Upper lobe of left lung (tissue), 4 donors: ENCODE results near the gene NALCN.

Source experiments
- CTCF ChIP-seq, 6 experiments: fragments of 450-650 bp in 4 of 6; fragments of 200-600 bp in 2 of 6; sonication (generic) in 2 of 6; IDR thresholded peaks; one replicate each; pipeline ENCODE4 v1.5.1; 2016 to 2019; ENCODE audit warnings: antibody characterized with exemption in 6 of 6
- EP300 ChIP-seq, 4 donors: sonication (generic); formaldehyde crosslinking; IDR thresholded peaks; one replicate each; pipeline ENCODE4 v1.5.1; 2017; ENCODE audit warnings: antibody characterized with exemption in 4 of 4, control low read depth in 2 of 4
- POLR2A ChIP-seq, 4 donors: fragments of 450-650 bp; IDR thresholded peaks; one replicate each; pipeline ENCODE4 v1.5.1; 2016 to 2017; ENCODE audit warnings: antibody characterized with exemption in 4 of 4, mild to moderate bottlenecking in 2 of 4
- POLR2AphosphoS5 ChIP-seq, 2 donors: sonication (generic); formaldehyde crosslinking; IDR thresholded peaks; one replicate each; pipeline ENCODE4 v1.5.1; 2017; ENCODE audit warnings: antibody characterized with exemption in 2 of 2

GRCh38 chr13:101026736-101027398 lies 389.4 kb downstream of the NALCN start:
- TF ChIP-seq CTCF (IDR thresholded peaks at IDR 0.05) = no peak
- no peak for TF ChIP-seq POLR2A (IDR thresholded peaks at IDR 0.05)
- TF ChIP-seq POLR2AphosphoS5 (IDR thresholded peaks at IDR 0.05) = no peak
- no peak for TF ChIP-seq EP300 (IDR thresholded peaks at IDR 0.05)
